OCI-M2 (cell line): ENCODE results near the gene TOR4A.

ENCODE experiments used
- DNase-seq: peaks from one replicate; lab custom pipeline; 2025; ENCODE audit not compliant: unreplicated experiment; lab: John Stamatoyannopoulos, UW

The TOR4A gene

DNA sequence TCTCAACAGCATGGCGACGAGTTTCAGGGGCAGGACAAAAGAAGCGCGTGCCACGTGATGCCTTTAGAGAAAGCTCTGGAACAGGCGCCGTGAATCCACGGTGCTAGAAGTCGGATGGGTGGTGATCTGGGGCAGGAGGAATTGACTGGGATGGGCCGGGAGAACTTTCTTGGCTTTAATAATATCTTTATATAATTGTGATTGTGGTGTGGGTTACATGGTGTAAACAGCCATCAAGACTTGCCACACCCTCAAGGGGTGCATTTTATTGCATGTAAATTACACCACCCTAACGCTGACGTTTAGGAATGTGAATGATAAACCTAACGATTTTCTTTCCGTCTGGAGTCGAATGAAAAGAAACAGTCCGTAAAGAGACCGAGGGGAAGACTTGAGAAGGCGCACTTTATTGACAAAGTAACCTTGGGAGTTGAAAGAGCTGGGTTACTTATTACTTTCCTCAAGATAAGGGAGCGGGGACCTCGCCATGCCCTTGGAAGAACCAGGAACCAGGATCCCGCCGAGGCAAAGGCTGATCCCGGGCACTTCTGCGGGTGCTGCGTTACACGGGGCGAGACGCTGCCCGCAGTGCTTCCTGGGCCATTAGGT lies 16.1 kb downstream of the TOR4A start:
- no peak for DNase-seq

DNA sequence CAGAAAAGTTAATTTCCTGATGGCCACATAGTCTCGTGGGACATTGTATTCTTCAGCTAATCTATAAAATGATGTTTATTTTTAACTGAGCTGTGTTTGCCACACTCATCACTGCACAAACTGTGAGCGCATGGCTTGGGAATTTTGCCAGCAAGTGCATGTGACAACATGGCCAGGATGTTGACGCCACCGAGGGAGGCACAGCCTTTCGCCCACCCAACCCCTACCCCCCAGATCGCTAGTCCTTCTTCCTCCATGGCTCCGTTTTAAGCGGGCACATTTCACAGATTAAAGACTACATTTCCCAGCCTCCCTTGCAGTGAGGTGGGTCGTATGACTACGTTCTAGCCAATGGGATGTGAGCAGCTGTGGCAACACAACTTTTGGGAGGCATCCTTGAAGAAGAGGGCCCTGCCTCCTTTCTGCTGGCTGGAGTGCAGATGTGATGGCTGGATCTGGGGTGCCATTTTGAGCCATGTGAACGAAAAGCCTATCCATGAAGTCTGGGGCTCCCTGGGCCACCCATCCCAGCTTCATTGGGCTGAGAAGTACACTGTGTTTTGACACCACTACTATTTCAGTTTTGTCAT lies 16.7 kb downstream of the TOR4A start:
- no peak for DNase-seq

DNA sequence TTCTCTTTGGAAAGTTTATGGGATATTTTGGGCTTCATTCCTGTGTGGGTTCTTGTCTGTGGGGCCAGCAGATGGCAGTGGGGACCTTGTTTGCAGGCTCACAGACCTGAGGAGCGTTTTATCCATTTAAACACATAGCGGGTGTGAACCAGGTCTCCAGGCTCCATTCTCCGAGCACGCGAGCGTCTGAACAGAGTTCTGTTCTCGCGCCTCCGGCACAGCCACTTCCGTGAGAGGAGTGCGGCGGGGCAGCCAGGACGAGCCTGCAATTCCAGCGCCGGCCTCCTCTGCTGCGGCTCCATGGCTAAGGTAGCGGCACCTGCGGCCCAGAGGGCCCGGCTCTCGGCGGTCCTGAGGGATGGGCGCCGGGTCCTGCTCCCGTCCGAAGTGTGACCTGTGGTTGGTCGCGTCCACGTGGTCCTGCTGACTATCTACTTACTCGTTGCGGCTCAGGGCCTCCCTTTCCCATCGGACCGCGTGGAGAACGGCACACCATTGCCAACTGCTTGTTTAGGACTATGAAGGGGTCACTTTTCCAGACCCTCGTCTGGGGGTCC lies 17.2 kb downstream of the TOR4A start:
- DNase-seq = no peak

DNA sequence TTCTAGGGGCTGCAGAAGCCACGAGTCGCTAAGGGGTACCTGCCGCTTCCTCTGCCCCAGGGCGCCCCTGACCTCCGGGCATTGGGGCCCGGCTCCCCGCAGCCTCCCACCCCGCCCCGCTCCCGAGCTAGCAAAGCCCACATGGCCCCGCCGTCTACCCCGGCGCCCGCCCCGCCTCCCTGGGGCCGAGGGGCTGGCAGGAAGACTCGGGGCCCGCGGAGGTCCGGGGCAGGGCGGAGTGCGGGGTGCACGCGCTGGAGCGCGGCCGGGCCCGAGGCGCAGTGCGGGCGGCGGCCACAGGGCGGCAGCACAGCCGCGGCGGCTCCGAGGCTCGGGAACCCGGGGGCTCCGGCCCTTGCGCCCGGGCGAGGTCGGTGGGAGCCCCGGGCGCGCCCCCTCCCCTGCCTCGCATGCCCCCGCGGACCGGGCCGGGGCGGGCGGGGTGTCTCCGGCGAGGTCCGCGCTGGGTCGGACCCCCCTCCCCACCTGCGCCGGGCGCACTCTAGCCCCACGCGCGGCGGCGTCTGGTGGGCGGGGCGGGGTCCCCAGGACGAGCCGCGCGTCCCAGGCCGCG lies 17.8 kb downstream of the TOR4A start:
- no peak for DNase-seq

DNA sequence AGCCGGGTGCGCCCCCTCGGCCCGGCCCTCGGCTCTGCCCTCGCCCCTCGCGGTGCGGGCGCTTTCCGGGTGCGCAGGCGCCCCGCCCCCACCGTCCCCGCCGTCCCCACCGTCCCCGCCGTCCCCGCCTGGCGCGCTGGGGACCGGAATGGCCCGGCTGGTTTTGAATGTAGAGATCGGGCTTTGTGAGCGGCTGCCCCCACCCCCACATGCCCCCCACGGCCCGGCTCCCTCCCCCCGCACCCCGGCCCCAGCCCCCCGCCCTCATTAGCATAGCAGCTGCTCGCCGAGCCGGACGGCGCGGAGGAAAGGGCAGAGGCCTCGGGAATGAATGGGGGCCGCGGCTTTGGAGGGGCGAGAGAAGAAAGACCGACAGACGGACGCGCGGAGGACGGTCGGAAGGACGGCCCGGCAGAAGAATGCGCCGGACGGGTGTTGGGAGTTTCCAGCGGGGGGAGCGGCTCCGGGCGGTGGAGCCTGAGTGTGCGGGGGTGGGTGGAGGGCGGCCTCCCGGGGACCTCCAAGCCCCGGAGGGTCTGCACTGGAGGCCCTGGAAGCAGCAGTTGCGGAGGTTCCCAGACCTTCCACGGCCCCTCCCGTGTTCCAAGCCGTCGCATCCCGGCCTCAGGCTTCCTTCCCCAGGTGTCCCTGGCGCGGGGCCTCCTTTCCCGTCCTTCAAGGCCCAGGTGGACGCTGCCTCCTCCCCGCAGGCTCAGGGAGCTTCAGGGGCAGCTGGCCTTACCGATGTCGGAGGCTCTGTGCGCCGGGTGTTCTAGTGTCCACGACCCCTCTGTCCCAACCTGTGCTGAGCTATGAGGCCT lies 18.5 kb downstream of the TOR4A start:
- DNase-seq = no peak

DNA sequence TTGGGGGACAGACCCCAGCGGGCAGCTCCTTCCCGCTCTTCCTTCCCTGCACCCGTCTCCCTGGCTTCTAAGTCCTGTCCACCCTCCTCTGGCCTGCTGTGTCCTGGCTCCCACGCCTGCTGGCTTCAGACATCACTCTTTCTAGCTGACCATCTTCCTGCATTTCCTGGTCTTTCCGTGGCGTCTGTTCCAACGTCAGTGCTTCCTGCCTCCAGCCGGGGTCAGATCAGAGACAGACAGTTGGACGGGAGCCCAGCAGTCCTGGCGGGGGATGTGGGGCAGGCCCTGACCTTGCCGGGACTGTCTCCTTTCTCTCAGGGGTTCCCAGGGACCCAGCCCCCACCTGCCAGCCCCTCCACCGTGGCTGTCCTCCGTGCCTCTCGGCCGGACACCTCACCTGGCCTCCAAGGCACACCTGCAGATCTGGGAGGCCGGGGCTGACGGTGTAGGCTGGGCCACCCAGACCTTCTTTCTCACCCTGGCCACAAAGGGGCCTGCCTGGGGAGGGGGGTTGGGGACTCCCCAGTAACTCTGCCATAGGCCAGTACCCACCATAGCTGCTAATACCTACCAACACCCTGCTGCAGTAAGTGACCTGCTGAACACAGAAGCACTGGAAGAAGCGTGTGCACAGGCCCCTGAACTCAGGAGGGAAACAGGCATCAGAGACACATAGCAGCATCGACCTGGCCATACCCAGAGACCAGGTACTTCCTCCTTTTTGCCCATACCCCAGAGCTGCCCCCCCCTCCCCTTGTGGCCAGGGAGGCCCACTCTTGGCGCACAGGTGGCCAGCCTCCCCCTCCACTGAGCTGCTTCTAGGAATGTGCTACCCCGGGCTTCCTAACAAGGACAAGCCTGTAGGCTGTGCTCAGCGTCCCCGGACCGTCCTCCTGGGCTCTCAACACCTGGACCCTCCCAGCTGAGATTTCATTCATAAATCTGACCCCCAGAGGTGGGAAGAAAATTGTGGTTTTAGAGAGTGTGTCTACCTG lies 19.4 kb downstream of the TOR4A start:
- no peak for DNase-seq

DNA sequence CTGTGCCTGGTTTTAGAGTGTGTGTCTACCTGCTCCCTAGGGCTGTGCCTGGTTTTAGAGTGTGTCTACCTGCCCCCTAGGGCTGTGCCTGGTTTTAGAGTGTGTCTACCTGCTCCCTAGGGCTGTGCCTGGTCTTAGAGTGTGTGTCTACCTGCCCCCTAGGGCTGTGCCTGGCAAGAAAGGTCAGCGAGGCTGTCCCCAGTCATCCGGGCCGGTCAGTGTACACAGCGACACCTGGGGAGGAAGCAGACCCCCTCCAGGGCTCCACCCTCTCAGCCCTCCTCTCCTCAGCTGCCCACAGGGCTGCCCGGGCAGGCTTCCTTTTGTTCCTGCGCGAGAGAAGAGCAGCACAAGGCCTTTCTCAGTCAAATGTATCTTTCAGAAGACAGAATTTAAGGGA lies 20.4 kb downstream of the TOR4A start:
- no peak for DNase-seq

DNA sequence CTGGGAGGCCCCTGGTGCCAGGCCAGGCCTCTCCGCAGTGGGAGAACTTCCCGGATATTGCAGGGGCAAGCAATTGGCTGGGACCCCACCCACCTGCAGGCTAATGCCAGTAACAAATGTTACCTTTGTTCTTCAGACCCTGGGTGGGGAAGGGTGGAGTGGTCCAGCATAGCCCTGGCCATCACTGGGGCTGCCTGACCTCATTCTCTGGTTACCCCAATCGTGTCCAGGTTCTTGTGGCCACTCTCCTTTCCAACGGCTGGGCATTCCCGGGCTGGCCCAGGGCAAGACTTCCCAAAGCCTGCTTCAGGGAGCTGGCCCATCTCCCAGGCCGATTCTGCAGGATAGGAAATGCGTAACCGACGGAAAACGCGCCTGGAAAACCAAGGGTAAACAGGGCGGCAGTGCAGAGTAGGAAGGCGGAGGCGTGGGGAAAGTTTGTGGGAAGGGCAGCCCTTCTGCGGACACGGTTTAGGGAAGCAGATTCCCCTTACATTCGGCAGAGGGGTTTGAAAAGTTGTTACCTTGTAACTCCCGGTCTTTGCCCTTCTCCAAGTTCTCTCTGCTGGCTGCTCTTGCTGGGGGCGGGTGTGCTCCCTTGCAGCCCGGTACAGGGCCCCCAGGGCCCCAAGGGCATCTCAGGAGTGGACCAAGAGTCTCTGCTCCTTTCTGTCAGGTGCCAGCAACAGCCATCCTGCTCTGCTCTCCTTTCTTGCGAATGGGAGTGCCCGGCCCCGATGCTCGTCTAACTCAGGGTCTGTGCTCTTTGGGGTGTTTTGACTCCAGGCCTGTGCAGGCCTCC lies 21.1 kb downstream of the TOR4A start:
- DNase-seq = no peak

DNA sequence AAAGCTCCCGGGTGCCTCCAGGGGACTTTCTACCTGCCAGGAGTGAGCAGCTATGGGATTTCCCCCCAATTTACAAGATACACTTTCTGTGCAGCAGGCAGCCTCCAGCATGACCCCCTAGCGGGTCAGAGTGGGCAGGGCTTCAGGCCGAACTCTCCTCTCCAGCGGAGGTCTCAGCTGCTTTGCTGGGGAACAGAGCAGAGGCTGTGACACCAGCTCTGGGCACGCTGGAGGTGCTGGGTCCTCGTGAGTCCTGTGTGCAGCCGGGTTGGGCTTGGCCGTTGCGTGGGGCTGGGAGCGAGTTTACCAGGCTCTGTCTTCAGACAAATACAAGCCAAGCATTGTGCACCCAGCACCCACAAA lies 21.7 kb downstream of the TOR4A start:
- no peak for DNase-seq

DNA sequence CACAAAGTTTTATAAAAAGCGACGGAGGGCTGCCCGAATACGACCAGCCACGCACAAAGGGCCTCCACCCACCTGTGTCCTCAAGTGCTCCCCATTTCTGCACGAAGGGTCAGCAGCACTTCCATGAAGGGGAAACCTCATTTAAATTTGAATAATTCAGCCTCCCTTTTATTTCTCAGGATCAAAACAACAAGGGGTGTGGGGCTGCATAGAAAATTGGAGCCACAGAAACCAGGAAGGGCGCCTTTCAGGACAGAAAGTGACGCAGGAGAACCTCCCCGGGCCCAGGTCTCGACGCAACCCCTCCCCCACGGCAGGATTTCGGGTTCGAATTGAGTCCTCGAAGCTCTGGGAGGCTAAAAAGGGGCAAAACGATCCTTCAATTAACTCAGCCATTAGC lies 22.4 kb downstream of the TOR4A start:
- DNase-seq = no peak

DNA sequence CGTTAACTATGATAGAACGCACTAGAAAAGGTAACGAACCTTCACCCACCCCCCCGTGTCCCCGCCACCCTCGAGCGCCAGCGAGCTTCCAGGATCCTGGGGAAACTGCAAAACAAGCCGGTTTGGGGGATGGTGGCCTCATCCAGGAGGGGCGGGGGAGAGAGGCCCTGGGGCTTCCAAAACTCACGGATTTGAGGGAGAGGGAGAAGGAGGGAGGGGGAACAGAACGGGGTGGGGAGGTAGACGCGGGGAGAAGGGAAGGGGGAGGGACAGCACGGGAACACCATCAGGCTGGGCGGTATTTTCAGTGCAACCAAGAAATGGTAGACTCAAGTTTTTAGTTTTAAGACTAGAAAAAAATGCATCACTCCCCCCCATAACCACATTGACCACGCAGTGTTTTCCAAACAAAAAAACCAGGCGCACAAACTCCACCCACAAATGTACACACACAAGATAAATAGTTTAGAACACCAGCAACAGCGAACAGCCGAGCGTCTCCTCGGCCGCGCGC lies 23.1 kb downstream of the TOR4A start:
- DNase-seq = no peak

DNA sequence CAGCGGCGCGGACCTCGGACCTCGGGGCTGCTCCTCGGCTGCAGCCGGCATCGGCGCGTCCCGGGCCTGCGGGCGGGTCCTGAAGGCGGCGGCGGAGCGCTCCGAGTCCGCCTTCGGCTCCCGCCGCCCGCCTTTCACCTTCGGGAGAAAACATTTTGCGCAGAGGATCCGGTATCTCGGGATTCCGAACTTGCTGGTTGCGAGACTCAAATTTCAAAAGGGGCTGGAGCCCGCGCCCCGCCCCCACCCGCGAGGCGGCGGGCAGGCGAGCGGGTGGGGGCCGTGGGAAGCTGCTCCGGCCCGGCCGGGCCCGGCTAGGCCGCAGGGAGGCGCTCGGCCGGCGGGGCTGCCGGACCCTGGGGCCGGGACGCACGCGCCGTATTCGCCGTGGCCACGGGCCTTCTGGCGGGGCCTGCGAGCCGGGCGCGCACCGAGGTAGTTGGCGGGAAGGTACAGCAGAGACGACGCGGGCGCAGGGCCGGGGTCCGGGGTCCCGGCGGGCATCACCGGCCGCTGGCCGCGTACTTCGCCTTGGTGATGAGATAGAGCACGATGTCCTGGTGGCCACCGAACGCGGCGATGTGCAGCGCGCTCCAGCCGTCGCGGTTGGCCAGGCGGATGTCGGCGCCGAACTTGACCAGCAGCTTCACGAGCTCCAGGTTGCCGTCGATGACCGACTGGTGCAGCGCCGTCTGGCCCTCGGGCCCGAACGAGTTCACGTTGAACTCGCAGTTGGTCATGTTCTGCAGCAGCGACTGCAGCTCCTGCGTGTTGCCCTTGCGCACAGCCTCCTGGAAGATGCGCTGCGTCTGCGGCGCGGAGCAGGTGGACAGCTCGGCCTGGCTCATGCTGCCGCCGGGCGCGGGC lies 23.8 kb downstream of the TOR4A start:
- no peak for DNase-seq

DNA sequence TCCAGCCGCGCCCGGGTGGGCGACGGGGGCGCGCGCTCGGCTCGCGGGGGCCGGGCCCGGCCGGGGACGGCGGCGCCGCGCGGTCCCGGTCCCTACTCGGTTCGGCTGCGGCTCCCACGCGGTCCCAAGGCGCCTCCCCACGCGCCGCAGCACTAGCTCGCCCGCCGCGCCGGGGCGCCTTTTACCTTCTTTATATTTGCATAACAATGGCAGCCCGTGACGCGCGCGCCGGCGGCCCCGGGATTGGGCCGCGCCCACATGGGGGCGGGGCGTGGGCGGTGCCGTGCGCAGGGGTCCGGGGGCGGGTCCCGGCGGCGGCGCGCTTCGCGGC lies 24.6 kb downstream of the TOR4A start, which contains the start of gene NRARP:
NRARP (minus strand) TSS at position 154 of the 331 bp plus-strand sequence. CDS start 343 bp downstream, outside the sequence.
- no peak for DNase-seq

DNA sequence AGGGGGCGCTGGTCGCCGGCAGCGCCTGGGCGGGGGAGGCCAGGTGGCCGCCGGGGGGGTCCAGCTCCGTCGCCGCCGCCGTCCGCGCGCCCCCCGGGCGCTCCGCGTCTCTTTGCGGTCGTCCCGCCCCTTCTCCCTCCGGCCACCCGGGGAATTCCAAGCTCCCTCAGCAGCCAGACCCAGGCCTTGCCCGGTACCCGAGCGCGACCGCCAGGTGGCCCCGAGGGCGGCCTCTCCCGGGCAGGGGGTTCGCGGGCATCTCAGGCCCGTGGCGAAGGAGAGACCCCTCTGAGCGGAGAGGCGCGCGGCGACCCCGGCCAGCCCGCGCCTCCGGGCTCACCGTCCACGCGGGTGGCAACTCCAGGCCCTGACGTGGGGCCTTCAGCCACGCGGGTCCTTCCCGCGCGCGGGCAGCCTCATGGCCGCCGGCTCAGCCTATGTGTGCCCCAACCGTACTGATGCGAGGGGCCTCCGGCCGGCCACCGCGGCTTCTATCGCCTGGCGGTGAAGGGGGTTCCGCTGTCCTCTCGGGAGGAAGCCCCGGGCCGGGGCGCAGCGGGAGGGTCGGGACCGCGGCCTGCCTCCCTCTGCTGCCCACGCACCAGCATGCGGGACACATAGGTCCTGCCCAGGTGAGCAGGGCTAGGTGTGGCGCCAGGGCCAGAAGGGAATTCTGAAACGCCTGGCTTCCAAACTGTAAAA lies 25.1 kb downstream of the TOR4A start:
- DNase-seq = no peak

DNA sequence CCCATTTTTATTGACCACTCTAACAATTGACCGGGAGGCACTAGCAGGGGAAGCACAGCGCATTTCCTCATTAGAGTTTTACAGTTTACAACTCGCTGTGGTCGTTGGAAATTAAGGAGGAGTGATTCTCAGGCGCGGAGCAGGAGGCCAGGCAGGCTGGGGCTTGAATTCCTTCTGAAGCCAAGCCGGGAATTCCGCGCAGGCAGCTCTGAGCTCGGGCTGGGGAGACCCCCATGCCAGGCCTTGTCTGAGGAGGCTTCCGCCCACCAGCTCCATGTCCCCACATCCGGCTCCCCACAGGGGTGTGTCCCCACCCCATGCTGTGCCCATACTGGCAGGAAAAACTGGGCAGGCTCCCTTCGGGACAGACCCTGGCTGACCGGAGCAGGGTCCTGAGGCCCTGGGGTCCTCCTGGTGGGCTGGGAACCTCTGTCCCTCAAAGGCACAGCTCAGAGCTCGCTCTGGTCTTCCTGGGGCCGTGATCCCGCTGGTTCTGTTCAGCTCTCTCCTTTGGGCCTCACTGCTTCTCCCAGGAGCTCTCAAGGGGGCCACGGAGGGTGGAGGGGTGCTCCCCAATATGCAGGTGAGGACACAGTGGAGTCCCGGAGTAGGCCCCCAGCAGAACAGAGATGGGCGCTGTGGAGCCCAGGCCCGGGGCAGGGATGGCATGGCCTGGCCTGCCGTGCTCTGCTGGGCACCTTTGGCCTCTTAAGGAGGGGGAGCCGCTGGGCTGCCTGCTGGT lies 25.8 kb downstream of the TOR4A start:
- no peak for DNase-seq

DNA sequence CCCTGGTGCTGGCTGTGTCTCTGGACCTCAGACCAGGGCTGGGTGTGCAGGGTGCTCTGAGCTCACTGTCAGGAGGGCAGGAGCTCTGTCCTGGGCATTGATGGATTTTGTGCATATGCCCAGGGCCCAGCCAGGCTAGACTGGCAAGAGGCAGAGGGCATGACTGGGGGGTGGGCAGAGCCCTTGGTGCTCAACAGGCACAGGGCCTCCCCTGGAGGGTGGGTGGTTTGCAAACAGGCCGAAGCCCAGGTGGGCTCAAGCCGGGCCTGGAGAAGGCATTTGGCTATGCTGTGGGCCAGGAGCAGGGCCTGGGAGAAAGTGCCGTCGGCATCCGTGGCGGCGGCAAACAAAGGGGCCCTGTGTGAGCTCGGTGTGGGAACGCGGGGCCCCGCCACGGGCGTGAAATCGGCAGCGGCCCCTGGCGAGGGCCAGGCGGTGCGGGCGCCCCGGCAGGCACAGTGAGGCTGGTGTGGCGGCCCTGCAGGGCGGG lies 26.4 kb downstream of the TOR4A start:
- no peak for DNase-seq

DNA sequence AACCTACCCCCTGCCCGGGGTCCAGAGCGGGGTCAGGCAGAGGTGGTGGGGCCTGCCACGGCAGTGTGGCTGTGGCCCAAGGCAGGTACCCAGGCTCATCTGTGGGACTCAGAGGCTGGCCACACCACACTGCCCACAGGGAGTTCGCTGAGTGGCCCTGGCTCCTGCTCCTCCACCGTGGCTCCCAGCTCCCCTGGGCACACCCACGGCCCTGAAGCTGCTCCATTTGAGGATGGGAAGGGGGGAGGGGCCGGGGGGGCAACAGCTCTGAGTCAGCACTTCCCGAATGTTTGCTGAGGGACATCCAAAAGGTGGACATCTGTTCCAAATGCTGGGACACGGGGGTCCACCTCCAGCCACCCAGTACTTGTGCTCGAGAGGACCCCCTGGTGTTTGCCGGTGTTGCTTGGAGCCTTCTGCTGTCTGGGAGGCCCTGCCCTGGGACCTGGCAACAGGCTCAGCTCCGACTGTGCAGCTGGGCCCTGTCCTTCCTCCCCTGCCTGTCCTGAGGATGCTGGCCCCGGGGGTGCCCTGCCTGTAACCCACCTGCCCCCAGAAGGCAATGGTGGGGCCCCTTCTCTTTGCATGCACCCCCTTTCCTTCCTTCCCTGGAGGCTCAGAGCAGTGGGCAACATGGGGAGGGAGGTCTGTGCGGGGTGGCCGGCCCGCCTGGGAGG lies 27.0 kb downstream of the TOR4A start:
- DNase-seq = no peak
